D721Med (cell line): ENCODE measurements around the gene ST6GALNAC2.
"Not testable (repeated sequence)": the region's sequence is repeated elsewhere in the genome, so short reads cannot be mapped to it uniquely, and the experiment has no call there.

ENCODE experiments used
- DNase-seq: peaks from one replicate; pipeline ENCODE4 v3.0.0; 2011; ENCODE audit warnings: low spot score; ENCODE audit not compliant: insufficient read length
- FAIRE-seq: peaks from 2 replicates; lab custom pipeline; 2011; peaks lifted over from hg19 to GRCh38; lab: Jason Lieb, UNC
- TF ChIP-seq, protein P1 (sequence below): IDR thresholded peaks from 2 replicates; pipeline ENCODE4 v1.5.1; 2012; ENCODE audit warnings: mild to moderate bottlenecking, control low read depth; ENCODE audit not compliant: insufficient read depth; ENCODE audit errors: missing control alignments

ST6GALNAC2 gene

DNA sequence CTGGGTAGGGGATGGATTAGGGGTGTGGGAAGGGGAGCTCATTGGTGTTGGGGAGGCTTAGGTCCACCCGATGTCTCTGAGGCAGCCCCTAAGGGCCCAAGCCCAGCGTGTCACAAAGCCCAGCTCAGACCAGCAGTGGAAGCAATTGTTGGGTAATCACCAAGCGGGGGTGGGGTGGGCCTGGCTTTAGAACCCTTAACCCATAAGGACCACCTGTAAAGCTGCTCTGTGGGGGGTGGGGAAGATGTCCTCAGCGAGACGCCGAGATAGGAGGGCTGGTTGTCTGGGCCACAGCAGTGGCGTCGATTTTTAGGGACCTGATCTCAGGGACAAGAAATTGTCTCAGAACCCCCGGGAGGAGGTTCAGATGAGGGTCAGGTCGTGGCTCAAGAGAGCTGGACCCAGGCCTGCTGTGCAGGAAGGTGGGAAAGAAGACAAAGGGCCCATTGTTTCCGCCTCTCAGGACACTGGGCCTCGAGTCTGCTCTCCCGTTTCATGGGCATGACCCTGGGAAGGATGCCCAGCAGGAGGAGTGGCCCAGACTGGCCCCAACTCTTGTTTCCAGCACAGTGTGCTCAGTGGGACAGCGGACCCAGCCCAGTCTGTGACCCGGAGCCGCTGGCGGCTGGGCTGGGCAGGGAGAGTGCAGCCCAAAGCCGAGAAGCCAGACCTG lies 15.9 kb downstream of the ST6GALNAC2 start:
- FAIRE-seq (no peak), DNase-seq (no peak)
- TF ChIP-seq, protein P1, sequence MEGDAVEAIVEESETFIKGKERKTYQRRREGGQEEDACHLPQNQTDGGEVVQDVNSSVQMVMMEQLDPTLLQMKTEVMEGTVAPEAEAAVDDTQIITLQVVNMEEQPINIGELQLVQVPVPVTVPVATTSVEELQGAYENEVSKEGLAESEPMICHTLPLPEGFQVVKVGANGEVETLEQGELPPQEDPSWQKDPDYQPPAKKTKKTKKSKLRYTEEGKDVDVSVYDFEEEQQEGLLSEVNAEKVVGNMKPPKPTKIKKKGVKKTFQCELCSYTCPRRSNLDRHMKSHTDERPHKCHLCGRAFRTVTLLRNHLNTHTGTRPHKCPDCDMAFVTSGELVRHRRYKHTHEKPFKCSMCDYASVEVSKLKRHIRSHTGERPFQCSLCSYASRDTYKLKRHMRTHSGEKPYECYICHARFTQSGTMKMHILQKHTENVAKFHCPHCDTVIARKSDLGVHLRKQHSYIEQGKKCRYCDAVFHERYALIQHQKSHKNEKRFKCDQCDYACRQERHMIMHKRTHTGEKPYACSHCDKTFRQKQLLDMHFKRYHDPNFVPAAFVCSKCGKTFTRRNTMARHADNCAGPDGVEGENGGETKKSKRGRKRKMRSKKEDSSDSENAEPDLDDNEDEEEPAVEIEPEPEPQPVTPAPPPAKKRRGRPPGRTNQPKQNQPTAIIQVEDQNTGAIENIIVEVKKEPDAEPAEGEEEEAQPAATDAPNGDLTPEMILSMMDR: no peak

DNA sequence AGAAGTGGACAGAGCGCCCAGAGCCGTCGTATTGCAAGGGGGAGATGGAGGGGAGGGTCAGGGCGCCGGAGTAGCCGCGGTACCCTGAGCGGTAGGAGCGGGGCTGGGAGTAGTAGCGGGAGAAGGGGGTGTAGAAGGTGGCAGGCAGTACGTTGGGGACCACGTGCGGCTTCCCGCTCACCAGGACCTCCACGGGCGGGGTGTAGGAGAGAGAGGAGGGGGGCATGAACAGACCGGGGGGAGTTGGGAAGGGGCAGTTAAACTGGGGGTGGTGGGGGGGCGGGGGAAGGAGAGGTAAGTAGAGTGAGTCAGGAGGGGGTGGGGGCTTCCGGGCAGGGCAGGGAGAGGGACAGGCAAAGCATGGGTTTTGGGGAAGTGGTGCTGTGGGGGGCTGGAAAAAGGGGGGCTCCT lies 16.8 kb downstream of the ST6GALNAC2 start:
- DNase-seq (no peak), FAIRE-seq (no peak)
- TF ChIP-seq, protein P1: no peak

DNA sequence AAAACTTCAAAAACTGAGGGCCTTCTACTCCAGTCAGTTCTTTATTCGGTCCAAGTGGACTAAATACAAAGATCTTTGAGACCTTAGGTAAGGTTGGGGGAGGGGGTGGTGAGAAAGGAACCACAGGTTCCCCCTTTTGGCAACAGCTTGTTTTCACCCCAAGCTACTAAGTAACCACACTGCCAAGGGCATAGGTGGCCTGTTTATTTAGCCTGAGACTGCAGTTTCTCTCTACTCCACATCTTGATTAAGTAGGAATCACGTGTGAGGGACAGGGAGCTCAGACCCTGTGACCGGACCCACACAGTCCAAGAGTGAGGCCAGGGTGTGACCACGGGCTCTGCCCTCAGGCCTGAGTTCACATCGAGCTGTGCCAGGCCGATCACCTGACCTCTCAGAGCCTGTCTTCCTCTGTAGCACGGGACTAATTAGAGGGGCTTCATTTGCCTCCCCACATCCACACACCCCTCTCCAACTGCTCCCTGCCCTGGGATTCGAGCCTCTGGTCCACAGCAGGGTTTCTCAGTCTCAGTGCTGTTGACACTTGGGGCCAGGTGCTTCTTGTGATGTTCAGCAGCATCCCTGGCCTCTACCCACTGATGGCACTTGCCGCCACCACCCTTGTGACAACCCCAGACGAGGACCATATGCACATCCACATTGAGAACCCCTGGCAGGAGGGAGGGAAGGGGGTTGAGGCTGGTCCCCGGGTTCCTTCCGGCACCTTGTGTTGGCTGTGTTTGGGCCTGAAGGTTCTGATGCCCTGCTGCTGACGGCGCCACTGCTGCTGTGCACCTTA lies 17.8 kb downstream of the ST6GALNAC2 start:
- TF ChIP-seq, protein P1: no peak
- DNase-seq (no peak), FAIRE-seq (no peak)

DNA sequence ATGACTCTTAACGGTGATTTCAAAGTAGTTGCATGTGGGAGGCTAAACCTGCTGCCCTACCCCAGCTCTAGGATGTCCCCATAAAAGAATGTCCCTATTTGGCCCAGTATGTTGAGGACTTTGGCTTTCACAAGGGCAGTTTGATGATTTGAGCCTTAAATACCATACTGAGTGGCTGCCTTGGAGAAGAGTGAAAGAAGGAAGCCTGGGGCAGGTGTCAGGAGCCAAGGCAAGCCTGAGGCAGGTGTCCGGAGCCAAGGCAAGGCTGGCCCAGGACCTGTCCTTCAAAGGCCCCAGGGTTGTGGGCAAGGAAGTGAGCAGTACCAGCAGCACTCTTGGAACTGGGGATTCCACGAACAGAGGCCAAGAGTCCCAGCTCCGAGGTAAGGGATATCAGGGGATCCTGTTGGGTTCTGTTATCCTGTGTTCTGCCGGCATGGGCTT lies 18.6 kb downstream of the ST6GALNAC2 start:
- DNase-seq (no peak), FAIRE-seq (no peak)
- TF ChIP-seq, protein P1: no peak

DNA sequence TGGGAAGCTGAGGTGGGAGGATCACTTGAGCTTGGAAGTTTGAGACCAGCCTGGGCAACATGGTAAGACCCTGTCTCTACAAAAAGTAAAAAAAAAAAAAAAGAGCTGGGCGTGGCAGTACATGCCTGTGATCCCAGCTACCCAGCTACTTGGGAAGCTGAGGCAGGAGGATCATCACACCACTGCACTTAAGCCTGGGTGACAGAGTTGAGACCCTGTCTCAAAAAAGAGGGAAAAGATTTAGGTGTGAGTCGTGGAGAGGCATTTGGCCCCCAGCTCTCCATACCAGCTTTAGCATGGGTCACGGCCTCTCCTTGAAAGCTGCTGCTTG lies 19.1 kb downstream of the ST6GALNAC2 start:
- TF ChIP-seq, protein P1: no peak
- no peak for FAIRE-seq
- no peak for DNase-seq

DNA sequence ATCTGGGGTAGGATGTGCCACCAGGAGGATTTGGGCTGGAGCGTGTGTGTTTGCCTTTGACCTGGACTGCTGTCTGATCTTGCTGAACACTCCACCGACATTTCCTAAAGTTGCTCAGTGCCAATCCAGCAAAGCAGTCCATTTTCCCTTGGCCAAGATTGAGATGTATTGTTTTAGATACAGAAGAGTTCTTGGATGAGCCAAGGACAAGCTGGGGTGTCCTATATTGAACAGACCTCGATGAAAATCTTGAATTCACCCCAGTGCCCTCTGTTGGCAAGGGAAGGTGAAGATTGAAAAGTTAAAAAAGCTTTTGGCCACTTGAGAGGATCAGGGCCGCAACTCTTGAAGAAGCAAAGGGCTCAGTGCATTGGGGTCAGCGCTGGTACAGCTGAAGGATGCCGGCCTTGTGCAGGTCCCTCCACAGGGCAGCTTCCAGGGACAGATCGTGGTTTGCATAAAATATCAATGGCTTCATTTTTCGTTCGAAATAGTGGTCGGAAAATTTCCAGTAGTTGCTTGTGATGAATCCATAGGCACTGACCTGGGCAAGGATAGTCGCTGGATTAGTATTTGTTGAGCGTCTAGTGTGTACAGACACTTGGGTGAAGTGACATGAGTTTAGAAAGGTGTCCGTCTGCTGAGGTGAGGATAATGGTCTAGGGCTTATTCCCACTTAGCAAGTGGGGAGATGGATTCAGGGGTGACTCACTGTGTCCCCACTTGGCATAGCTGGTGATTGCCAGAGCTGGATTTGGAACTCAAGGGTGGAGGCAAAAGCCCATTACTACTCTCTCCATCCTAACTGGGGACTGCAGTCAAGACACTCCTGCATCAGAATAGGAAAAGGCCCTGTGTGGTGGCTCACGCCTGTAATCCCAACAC lies 19.7 kb downstream of the ST6GALNAC2 start:
- FAIRE-seq (no peak), DNase-seq (no peak)

DNA sequence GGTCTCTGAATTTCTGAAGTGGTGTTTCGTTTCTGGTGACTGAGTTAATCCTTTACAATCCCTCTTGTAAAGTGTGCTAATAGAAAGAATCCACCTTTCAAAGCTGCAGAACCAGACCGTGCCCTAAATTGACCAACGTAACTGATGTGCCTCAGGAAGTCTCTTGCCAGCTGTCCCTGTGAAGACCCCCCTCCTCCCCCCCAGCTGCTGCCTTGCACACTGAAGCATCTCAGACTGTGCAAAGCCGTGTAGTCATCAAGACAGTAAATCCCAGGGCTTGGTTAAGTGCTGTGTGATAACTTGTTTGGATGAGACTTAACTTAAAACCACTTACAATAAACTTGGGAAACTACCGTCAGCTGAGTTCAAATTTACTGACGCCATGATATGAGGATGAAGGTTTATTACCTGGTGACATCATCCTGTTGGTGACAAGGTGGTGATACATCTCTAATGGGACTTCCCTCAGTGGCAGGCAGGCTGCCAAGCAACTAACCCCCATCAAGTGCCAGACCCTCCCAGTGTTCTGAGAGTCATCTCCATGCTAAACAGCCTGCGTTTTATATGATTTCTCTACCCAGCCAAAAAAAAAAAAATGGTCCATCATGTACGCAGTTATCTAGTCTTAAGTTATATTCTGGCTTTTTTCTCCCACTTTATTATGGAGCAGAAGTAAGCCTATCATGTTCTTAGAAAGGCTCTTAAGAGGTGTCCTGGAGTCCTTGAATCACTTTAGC lies 20.5 kb downstream of the ST6GALNAC2 start:
- DNase-seq: not testable (repeated sequence)
- peak; percentile 61 for FAIRE-seq

More for the DNA sequence above, 19.7 kb downstream of the ST6GALNAC2 start:
- TF ChIP-seq, protein P1: no peak

DNA sequence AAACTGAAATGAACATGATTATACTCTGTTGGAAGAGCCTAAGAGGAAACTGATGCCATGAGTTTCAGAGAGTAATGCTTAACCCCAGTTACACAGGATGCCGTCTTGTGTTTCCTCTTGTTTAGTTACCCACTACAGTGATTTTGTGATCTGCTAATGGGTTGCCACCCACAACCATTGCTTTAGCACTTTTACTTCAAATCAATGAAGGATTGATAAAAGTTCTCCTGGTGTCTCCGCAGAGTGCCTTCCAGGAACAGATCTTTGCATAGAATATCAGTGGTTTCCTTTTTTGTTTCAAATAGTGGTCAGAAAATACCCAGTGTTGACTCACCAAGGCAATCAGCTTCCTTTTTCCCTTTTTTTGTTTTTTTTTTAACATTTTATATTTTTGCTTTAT lies 22.3 kb downstream of the ST6GALNAC2 start:
- FAIRE-seq, DNase-seq: not testable (repeated sequence)
